Activated T-cell treated with anti-CD3 and anti-CD28 coated beads, Interleukin-2, amount 50 U/mL, for 24 hours (primary cell): ENCODE data around the gene NRAS.
"Not testable (repeated sequence)": the region's sequence is repeated elsewhere in the genome, so short reads cannot be mapped to it uniquely, and the experiment has no call there.

Experiments used
- DNase-seq: peaks from one replicate; pipeline ENCODE4 v3.0.0-alpha.2; 2020
- H3K27ac Mint-ChIP-seq: 2 replicates; pipeline ENCODE4 v1.8.0; 2020; ENCODE audit warnings: mild to moderate bottlenecking, mixed read lengths
- H3K27me3 Mint-ChIP-seq: 2 replicates; pipeline ENCODE4 v1.8.0; 2020; ENCODE audit warnings: mixed read lengths
- H3K36me3 Mint-ChIP-seq: 2 replicates; pipeline ENCODE4 v1.8.0; 2020; ENCODE audit warnings: low read depth, mixed read lengths
- H3K4me1 Mint-ChIP-seq: 2 replicates; pipeline ENCODE4 v1.8.0; 2020; ENCODE audit warnings: low read depth, mixed read lengths
- H3K4me3 Mint-ChIP-seq: 2 replicates; pipeline ENCODE4 v1.8.0; 2020; ENCODE audit warnings: mild to moderate bottlenecking, moderate library complexity, mixed read lengths
- H3K9me3 Mint-ChIP-seq: 2 replicates; pipeline ENCODE4 v1.8.0; 2020; ENCODE audit warnings: mixed read lengths

NRAS gene

DNA sequence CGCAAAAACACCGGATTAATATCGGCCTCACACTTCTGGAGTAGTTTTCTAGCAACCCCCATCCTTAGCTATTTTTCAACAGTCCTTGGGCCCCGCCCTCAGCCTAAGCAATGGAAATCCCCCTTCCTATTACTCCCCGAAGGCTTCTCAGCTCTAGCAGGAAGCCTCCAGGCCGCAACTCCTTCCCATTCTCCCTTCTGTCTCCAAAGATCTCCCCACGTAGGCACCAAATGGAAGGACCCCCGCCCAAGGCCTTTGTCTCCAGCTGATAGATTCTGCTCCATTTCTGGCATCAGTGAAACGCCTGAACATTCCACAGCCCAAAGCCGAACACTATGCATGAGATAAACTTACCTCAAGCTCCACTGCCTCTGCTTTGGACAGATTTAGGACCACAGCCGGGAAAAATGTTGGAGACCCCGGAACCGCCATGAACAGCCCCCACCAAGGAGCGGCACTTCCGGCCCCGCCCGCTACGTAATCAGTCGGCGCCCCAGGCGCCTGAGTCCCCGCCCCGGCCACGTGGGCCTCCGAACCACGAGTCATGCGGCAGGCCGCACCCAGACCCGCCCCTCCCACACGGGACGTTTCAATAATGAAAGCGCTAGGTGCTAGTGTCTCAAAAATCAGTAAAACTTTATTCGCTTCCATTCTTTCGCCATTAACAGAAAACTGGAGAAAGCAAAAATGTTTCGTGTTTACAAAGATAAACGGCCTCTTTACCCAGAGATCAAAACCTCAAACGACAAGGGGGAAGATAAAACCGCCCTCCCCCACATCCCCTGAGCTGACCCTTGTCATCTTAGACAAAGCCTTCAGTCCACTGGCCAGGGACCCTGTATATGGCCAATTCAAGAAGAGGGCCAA, at the start of gene NRAS:
TSS of gene NRAS (minus strand) at position 468 of the 867 bp plus-strand sequence. CDS start 611 bp downstream, outside the sequence.
- H3K27me3 Mint-ChIP-seq: no peaks in the 10 kb centered on the region
- H3K27ac Mint-ChIP-seq: peak within 1 kb of the TSS; percentile 98
- peaks cover 88% of the 10 kb centered on the region for H3K36me3 Mint-ChIP-seq
- peak within 1 kb of the TSS; percentile 96 for H3K4me3 Mint-ChIP-seq
- peaks cover 49% of the 10 kb centered on the region for H3K4me1 Mint-ChIP-seq
- peak; percentile 97 for DNase-seq
- H3K9me3 Mint-ChIP-seq: no peaks in the 10 kb centered on the region

DNA sequence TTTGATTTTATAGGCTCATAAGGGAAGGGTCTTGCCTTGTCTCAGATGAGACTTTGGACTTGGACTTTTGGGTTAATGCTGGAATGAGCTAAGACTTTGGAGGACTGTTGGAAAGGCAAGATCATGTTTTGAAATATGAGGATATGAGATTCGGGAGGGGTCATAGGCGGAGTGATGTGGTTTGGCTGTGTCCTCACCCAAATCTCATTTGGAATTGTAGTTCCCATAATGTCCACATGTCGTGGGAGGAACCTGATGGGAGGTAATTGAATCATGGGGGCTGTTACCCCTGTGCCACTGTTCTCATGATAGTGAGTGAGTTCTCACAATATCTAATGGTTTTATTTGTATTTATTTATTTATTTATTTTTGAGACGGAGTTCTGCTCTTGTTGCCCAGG, 48.1 kb upstream of the NRAS start:
- Mint-ChIP-seq H3K27me3 (no peaks in the 10 kb centered on the region), H3K36me3 (peaks cover 16% of the 10 kb centered on the region), H3K4me3 (no peak overlapping the region), H3K27ac (no peak overlapping the region), H3K4me1 (peaks cover 1% of the 10 kb centered on the region), H3K9me3 (peaks cover 6% of the 10 kb centered on the region)
- no peak for DNase-seq

- Mint-ChIP-seq H3K4me1 (peaks cover 47% of the 10 kb centered on the region), H3K27ac (peak overlapping the region; percentile 100), H3K9me3 (peaks cover 4% of the 10 kb centered on the region), H3K27me3 (no peaks in the 10 kb centered on the region), H3K36me3 (peaks cover 44% of the 10 kb centered on the region), H3K4me3 (peak overlapping the region; percentile 99)
- no peak for DNase-seq
Measured at GRCh38 chr1:114758256-114758832, 41.8 kb upstream of the NRAS start.

- H3K36me3 Mint-ChIP-seq: peaks cover 49% of the 10 kb centered on the region
Measured at GRCh38 chr1:114757455-114758255, 41.1 kb upstream of the NRAS start, which contains the start of gene CSDE1. Gene CSDE1 (minus strand): TSS chr1:114757984. CDS start chr1:114739890, 18,094 bp downstream.

GRCh38 chr1:114756949-114757454, 40.4 kb upstream of the NRAS start:
- H3K4me3 Mint-ChIP-seq: peak overlapping the region; percentile 99
- no peaks in the 10 kb centered on the region for H3K27me3 Mint-ChIP-seq
- H3K9me3 Mint-ChIP-seq: no peaks in the 10 kb centered on the region
- H3K27ac Mint-ChIP-seq: peak overlapping the region; percentile 100
- H3K36me3 Mint-ChIP-seq: peaks cover 55% of the 10 kb centered on the region
- H3K4me1 Mint-ChIP-seq: peaks cover 60% of the 10 kb centered on the region
- DNase-seq: no peak

More at GRCh38 chr1:114757455-114758255, 41.1 kb upstream of the NRAS start, which contains the start of gene CSDE1:
- H3K27ac Mint-ChIP-seq: peak within 1 kb of the TSS; percentile 100
- DNase-seq: peak; percentile 97
- no peaks in the 10 kb centered on the region for H3K27me3 Mint-ChIP-seq
- H3K4me1 Mint-ChIP-seq: peaks cover 53% of the 10 kb centered on the region
- peak within 1 kb of the TSS; percentile 99 for H3K4me3 Mint-ChIP-seq
- H3K9me3 Mint-ChIP-seq: no peaks in the 10 kb centered on the region

DNA sequence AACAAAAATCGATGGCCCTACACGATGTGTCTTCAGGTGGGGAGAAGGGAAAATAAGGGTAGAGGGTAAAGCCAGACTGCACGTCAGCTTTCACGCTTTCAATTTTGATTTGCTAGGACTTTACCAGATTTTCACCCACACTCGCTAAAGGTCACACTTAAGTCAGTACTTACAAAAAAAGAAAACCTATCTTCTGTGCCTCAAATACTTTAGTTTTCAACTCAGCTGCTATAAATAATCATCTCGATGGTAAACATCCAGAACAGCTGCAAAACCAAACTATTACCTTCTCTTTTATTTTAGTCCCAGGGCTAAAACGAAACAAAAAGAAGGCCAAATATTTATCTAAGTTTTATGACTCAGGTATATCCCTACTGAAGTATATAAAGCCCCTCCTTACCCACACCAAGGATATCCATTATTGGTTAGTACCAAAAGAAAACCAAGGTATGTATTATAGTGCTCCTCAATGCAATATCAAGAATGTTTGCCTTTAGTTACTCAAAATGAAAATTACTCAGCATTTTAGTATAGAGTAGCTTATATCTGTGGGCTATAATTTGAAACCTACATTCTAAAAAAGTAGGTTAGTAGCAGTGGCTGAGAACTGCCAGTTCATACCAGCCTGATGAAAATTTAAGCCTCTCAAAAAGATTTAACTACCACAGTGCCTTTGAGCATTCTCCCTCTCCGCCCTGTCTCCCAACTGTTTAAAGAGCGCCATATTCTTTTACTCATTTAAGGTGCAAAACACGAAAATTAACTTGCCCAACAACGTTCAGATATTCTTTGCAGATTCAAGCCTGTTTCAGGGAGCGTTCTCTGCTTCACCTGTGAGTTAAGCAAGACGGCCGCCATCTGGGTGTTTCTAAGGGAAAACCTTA, 39.7 kb upstream of the NRAS start:
- no peak for DNase-seq
- Mint-ChIP-seq H3K27me3 (no peaks in the 10 kb centered on the region), H3K4me1 (peaks cover 67% of the 10 kb centered on the region)

DNA sequence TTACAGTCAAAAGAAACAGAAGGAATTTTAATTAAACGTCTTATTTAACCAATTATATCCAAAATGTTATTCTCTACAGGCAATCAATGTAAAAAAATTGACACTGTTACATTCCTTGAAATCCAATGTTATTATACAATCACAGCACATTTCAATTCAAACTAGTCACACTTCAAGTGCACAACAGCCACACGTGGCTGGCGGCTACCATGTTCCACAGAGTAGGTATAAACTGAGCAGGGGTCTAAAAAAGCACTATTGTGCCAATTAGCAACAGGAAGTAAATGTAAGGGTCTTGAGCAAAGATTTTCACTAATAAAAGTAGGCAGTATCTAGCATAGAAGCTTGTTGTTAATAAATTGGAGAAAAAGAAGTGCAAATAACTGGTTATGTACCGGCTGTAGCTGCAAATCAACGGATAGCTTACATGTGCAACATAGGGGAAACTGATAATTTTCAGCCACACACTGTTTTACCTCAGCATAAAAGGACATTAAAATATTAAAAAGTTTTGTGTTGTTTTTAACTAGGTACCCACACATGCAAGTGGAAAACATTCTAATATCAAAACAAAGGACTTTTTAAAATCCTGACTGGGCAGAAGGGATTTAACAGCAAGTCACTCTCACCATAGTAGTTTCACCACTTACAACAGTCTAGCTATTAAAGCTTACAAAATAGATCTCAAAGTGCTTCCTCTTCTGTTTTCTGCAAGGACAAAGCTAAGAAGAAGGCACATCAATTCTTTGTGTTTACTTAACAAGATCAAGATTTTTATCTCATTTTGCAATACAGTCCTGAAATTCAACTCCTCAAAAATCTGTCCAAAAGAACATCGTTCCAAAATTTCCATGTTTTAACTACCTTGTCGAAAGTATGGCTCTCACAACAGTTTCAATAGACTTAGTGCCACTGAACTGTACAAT, 38.7 kb upstream of the NRAS start:
- DNase-seq: no peak
- H3K4me3 Mint-ChIP-seq: peak overlapping the region; percentile 99
- no peaks in the 10 kb centered on the region for H3K27me3 Mint-ChIP-seq

More for the DNA sequence above, 39.7 kb upstream of the NRAS start:
- peak overlapping the region; percentile 99 for H3K4me3 Mint-ChIP-seq
- no peaks in the 10 kb centered on the region for H3K9me3 Mint-ChIP-seq
- peaks cover 60% of the 10 kb centered on the region for H3K36me3 Mint-ChIP-seq
- peak overlapping the region; percentile 100 for H3K27ac Mint-ChIP-seq

DNA sequence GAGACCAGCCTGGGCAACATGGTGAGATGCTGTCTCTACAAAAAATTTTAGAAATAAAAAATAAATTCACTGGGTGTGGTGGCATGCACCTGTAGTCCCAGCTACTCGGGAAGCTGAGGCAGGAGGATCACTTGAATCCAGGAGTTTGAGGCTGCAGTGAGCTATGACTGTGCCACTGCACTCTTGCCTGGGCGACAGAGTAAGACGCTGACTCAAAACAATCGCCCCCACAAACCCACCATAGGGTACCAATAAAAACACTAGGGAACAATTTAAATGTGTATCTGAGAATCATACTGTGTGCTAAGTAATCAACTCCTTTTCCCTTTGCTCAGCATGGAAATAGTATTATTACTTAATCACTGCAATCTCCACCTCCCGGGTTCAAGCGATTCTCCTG, 37.1 kb upstream of the NRAS start:
- Mint-ChIP-seq H3K36me3 (peaks cover 86% of the 10 kb centered on the region), H3K4me1 (peaks cover 85% of the 10 kb centered on the region), H3K4me3 (peak overlapping the region; percentile 99), H3K27ac (peak overlapping the region; percentile 100)
- H3K9me3 Mint-ChIP-seq, H3K27me3 Mint-ChIP-seq, DNase-seq: not testable (repeated sequence)

More for the DNA sequence above, 38.7 kb upstream of the NRAS start:
- Mint-ChIP-seq H3K27ac (peak overlapping the region; percentile 100), H3K36me3 (peaks cover 70% of the 10 kb centered on the region), H3K9me3 (no peaks in the 10 kb centered on the region), H3K4me1 (peaks cover 77% of the 10 kb centered on the region)

- Mint-ChIP-seq H3K27me3 (no peaks in the 10 kb centered on the region), H3K9me3 (no peaks in the 10 kb centered on the region), H3K4me3 (peak overlapping the region; percentile 8), H3K36me3 (peaks cover 91% of the 10 kb centered on the region), H3K4me1 (peaks cover 85% of the 10 kb centered on the region), H3K27ac (peak overlapping the region; percentile 42)
- no peak for DNase-seq
Measured at GRCh38 chr1:114753143-114753542, 36.6 kb upstream of the NRAS start.

GRCh38 chr1:114750780-114751179, 34.2 kb upstream of the NRAS start:
- Mint-ChIP-seq H3K27ac (peak overlapping the region; percentile 53), H3K4me1 (peaks cover 90% of the 10 kb centered on the region), H3K27me3 (no peaks in the 10 kb centered on the region), H3K9me3 (no peaks in the 10 kb centered on the region), H3K36me3 (peaks cover 95% of the 10 kb centered on the region), H3K4me3 (peak overlapping the region; percentile 7)
- no peak for DNase-seq

- Mint-ChIP-seq H3K36me3 (peaks cover 95% of the 10 kb centered on the region), H3K4me3 (no peak overlapping the region)
Measured at GRCh38 chr1:114749835-114750234, 33.3 kb upstream of the NRAS start.

DNA sequence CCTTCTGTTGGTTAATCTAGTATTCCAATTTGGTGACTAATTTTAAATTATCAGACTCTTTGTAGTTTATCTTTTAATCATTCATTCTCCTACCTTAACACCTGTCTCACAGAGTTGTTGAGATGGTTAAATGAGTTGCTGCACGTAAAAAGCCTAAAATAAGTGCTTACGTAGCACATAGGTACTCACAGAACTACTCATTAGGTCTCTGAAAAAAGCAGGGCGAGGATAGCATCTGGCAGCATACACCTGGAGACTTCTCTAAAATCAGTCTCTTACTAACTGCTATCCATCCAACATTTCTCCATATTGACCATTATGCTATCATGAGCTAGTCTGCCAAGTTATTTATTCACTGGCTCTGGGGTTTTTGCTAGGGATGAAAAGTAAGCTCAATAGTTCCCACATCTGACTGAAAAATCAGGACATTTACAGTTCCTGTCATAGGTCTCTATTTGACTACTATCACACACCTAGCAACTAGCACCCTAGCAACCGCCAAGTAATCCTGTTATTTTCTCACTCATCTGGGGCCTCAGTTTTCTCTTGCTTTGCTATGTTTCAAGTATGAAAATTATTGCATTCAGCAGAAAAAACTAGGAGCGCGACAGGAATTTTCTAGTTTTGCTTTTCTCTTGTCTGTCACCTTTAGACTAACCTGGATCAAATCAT, 30.0 kb upstream of the NRAS start:
- H3K4me3 Mint-ChIP-seq: no peak overlapping the region
- H3K4me1 Mint-ChIP-seq: peaks cover 83% of the 10 kb centered on the region
- H3K9me3 Mint-ChIP-seq: no peaks in the 10 kb centered on the region
- peaks cover 99% of the 10 kb centered on the region for H3K36me3 Mint-ChIP-seq
- no peak for DNase-seq
- peak overlapping the region; percentile 60 for H3K27ac Mint-ChIP-seq
- no peaks in the 10 kb centered on the region for H3K27me3 Mint-ChIP-seq

More at GRCh38 chr1:114749835-114750234, 33.3 kb upstream of the NRAS start:
- DNase-seq: no peak
- H3K27me3 Mint-ChIP-seq: no peaks in the 10 kb centered on the region
- peaks cover 90% of the 10 kb centered on the region for H3K4me1 Mint-ChIP-seq
- H3K9me3 Mint-ChIP-seq: no peaks in the 10 kb centered on the region
- no peak overlapping the region for H3K27ac Mint-ChIP-seq
